NOMO-1 treated with dmso at 0.1 percent for 144 hours (cell line): Measurements from ENCODE around the gene SSH3.

Experiments
- DNase-seq: peaks from one replicate; lab custom pipeline; 2025; ENCODE audit not compliant: unreplicated experiment; lab: John Stamatoyannopoulos, UW

SSH3 gene

GRCh38 chr11:67357831-67358670 is 54.7 kb downstream of the SSH3 start:
- no peak for DNase-seq
